IPS DF 6.9 (cell line): ENCODE data around the gene GAS6.

Experiments used
- DNase-seq: peaks from one replicate; pipeline ENCODE4 v3.0.0-alpha.2; 2013; ENCODE audit warnings: low read depth, low spot score
- H3K27ac ChIP-seq: one replicate; pipeline ENCODE4 v1.5.1; 2013; ENCODE audit warnings: low read length, control low read depth
- H3K27me3 ChIP-seq: 2 replicates; pipeline ENCODE4 v1.6.1; 2013; ENCODE audit warnings: mild to moderate bottlenecking, low read length; ENCODE audit not compliant: control insufficient read depth, insufficient read depth
- H3K36me3 ChIP-seq: 2 replicates; pipeline ENCODE4 v1.6.1; 2013; ENCODE audit warnings: low read length; ENCODE audit not compliant: control insufficient read depth, insufficient read depth
- H3K4me1 ChIP-seq: 2 replicates; pipeline ENCODE4 v1.6.1; 2013; ENCODE audit warnings: low read length; ENCODE audit not compliant: control insufficient read depth, insufficient read depth
- H3K4me3 ChIP-seq: 2 replicates; pipeline ENCODE4 v1.5.1; 2013; ENCODE audit warnings: mild to moderate bottlenecking, low read length
- H3K9me3 ChIP-seq: 2 replicates; pipeline ENCODE4 v1.6.1; 2013; ENCODE audit warnings: low read length, inconsistent platforms; ENCODE audit not compliant: control insufficient read depth, insufficient read depth
- WGBS: extraction: QIAGEN DNeasy Blood & Tissue Kit; methylation state at CpG from one replicate; pipeline ENCODE4 v1.1.7; 2013; ENCODE audit warnings: mixed read lengths, missing lambda C conversion rate; ENCODE audit not compliant: insufficient read length, insufficient coverage; 5-methylcytosine and 5-hydroxymethylcytosine counted together

Gene GAS6

GRCh38 chr13:113857531-113858195 is 6.2 kb downstream of the GAS6 start:
- Histone ChIP-seq H3K36me3 (no peaks in the 10 kb centered on the region; the same call in 1 of the 2 replicates), H3K9me3 (no peaks in the 10 kb centered on the region), H3K4me1 (peaks cover 19% of the 10 kb centered on the region), H3K4me3 (no peak overlapping the region), H3K27me3 (no peaks in the 10 kb centered on the region), H3K27ac (no peak overlapping the region)
- DNase-seq, result no peak
- WGBS, result no CpG with 5 or more reads among the region's 20 CpGs

DNA sequence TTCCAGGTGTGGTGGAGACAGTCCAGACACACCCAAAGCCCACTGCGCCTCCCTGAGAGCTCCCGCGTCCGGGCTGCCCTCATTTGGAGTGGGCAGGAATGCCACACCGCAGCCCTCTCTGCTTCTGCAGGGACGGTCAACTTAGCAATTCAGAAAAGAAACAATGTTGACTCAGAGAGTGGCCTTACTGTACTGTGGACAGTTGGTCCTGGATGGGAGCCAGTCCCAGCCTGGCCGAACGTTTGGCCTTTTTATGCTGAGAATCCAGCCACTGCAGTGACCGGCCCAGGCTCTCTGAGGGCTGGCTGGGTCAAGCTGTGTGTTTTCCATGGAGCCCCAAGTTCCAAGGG is 7.2 kb downstream of the GAS6 start:
- no peak overlapping the region for H3K4me3 ChIP-seq
- no peaks in the 10 kb centered on the region for H3K27me3 ChIP-seq
- no CpG with 5 or more reads among the region's 9 CpGs for WGBS
- H3K9me3 ChIP-seq, result no peaks in the 10 kb centered on the region
- no peak for DNase-seq
- H3K36me3 ChIP-seq, result no peaks in the 10 kb centered on the region; the same call in 1 of the 2 replicates
- H3K4me1 ChIP-seq, result peaks cover 15% of the 10 kb centered on the region
- no peak overlapping the region for H3K27ac ChIP-seq

DNA sequence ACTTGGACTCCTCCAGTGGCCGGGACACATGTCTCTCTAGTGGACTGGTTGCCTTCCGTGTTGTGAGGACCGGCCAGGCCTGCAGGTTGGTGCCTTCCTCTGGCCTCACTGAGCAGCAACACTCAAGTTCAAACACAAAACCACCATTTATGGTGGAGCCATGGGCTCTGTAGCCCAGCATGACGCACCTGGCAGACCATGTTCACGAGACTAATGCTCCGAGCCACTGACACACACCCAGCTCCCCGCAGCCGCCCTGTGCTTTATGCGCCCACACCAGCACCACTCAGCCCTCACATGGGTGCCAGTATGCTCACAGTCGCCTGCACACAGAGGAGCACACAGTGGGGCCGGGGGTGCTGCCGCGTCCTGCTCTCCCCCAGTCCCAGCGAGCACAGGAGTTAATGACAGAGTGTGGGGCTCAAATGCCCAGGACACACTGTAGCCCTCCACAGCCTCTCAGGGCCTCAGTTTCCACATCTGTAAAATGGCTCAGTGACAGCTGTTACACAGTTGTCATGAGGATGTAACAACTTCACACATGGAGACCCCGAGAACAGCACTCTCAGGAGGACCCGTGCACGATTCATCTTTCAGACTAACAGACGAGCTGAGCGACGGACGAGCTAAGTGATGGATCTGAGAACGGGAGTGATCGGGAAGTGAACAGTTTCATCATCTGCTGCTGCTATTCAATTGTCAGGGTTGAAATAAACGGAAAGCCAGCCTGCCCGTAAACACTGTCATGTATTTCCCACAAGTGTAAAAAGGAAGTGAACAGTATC is 7.8 kb downstream of the GAS6 start:
- Histone ChIP-seq H3K36me3 (no peaks in the 10 kb centered on the region; the same call in 1 of the 2 replicates), H3K4me1 (peaks cover 10% of the 10 kb centered on the region), H3K27ac (no peak overlapping the region), H3K9me3 (no peaks in the 10 kb centered on the region), H3K27me3 (no peaks in the 10 kb centered on the region), H3K4me3 (no peak overlapping the region)
- WGBS, result no CpG with 5 or more reads among the region's 25 CpGs
- no peak for DNase-seq

GRCh38 chr13:113855012-113855921 is 8.6 kb downstream of the GAS6 start:
- no peaks in the 10 kb centered on the region for H3K27me3 ChIP-seq
- H3K36me3 ChIP-seq, result no peaks in the 10 kb centered on the region; the same call in 1 of the 2 replicates
- H3K9me3 ChIP-seq, result no peaks in the 10 kb centered on the region
- no peak overlapping the region for H3K4me3 ChIP-seq
- H3K27ac ChIP-seq, result no peak overlapping the region
- no peak for DNase-seq
- H3K4me1 ChIP-seq, result peaks cover 5% of the 10 kb centered on the region
- no CpG with 5 or more reads among the region's 33 CpGs for WGBS

- no peak overlapping the region for H3K27ac ChIP-seq
Observed at GRCh38 chr13:113854238-113855011, 9.5 kb downstream of the GAS6 start.

DNA sequence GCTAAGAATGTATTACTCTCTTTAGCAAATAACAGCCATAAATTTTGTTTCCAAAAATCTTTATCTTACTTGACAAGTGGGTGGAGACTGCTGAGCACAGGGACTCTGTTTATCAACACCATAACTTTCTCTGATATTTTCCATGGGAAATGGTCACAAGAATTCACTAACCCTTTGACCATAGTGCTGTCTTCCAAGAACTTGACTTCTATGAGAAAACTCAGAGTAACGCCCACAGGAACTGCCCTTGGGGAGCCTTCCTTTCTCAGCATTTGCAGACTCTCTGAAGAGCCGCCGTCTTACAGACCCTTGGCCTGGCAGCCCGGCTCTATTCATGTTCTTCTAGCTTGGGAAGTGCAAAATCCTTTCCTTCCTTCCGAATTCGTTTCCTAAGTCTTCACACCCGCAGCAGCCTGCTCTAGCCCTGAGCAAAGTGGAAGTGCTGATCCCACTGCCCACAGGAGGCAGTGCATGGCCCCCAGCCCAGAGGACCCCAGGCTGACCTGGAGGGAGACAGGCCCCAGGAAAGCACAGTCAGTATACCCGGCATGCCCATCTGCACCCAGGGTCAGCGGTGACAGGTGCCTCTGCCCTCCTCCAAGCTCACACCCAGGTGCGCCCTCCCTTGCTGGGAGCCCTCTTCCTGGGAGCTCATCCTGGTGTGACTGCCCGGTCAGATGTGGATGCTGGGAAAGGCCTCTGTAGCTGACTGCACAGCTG is 10.2 kb downstream of the GAS6 start:
- DNase-seq, result no peak
- no peaks in the 10 kb centered on the region for H3K36me3 ChIP-seq
- no CpG with 5 or more reads among the region's 11 CpGs for WGBS
- no peaks in the 10 kb centered on the region for H3K9me3 ChIP-seq
- H3K4me1 ChIP-seq, result no peaks in the 10 kb centered on the region; the same call in 1 of the 2 replicates
- no peaks in the 10 kb centered on the region for H3K27me3 ChIP-seq
- no peak overlapping the region for H3K27ac ChIP-seq
- H3K4me3 ChIP-seq, result no peak overlapping the region

More at GRCh38 chr13:113854238-113855011, 9.5 kb downstream of the GAS6 start:
- Histone ChIP-seq H3K4me1 (peaks cover 2% of the 10 kb centered on the region), H3K36me3 (no peaks in the 10 kb centered on the region; the same call in 1 of the 2 replicates), H3K27me3 (no peaks in the 10 kb centered on the region), H3K9me3 (no peaks in the 10 kb centered on the region), H3K4me3 (no peak overlapping the region)
- no peak for DNase-seq
- WGBS, result no CpG with 5 or more reads among the region's 31 CpGs

DNA sequence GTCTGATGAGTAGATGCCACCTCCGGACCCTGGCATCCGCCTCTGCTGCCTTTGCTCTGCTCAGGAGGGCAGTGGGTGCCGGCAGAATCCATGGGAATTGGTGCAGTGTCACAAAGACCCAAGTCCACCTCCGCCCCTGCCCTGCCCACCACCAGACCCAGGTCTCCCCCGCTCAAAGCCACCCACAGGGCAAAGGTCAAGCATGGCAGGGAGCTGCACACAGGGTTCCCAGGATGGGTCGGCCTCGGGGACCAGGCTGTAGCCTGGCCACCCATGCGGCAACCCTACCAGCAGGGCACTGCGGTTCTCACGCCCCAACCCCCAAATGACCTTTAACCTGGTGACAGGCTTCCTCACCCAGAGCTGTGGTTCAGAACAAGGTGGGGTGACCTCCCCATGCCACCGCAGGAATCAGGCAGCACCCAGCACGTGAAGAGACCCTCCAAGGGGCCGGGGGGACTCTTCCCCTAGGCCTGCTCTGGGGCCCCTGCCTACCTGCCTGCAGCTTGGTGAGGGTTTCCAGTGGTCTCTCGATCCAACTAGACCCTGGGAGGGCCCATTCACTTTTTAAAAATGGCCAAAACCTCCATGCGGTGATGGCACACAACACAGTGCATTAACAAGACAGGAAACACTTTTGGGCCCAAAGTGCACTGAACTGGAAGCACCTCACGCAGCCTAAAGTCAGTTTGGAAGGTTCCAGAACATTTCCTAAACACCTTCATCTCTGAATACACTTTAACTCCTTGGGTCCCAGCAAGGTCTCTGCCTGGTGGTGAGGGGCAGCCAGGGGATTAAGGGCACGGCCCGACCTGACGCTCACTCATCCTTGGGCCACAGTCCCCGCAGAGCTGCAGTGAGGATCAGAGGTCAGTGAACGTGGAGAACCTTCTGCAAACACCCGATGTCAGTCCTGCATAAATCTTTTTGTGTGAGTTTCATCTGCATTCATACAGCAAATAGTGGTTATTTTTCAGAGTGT is 11.0 kb downstream of the GAS6 start:
- no peak for DNase-seq
- H3K9me3 ChIP-seq, result no peaks in the 10 kb centered on the region
- no peak overlapping the region for H3K27ac ChIP-seq
- no peaks in the 10 kb centered on the region for H3K36me3 ChIP-seq
- WGBS, result no CpG with 5 or more reads among the region's 22 CpGs
- no peak overlapping the region for H3K4me3 ChIP-seq
- no peaks in the 10 kb centered on the region; the same call in 1 of the 2 replicates for H3K4me1 ChIP-seq
- H3K27me3 ChIP-seq, result no peaks in the 10 kb centered on the region

- Histone ChIP-seq H3K27me3 (no peaks in the 10 kb centered on the region), H3K27ac (no peak overlapping the region), H3K9me3 (no peaks in the 10 kb centered on the region), H3K4me1 (no peaks in the 10 kb centered on the region; the same call in 1 of the 2 replicates), H3K36me3 (no peaks in the 10 kb centered on the region), H3K4me3 (no peak overlapping the region)
- no peak for DNase-seq
- WGBS, result no CpG with 5 or more reads among the region's 23 CpGs
Observed at GRCh38 chr13:113851826-113852535, 11.9 kb downstream of the GAS6 start.
